OCI-LY1 (cell line): Measurements from ENCODE around the gene C14orf180.

Experiments
- CTCF ChIP-seq: fragments of 200-600 bp; sonication (generic), shearing (Covaris generic); IDR thresholded peaks from 2 replicates; pipeline ENCODE4 v1.5.1; 2017; ENCODE audit warnings: mild to moderate bottlenecking, antibody characterized with exemption, low read length, moderate library complexity, mixed read lengths
- EZH2 ChIP-seq: fragments of 200-600 bp; sonication (generic), shearing (Covaris generic); IDR thresholded peaks from 2 replicates; pipeline ENCODE4 v1.8.0; 2017; ENCODE audit warnings: borderline replicate concordance, mixed run types, mild to moderate bottlenecking, antibody characterized with exemption, low read length, moderate library complexity, mixed read lengths

- TF ChIP-seq CTCF (no peak), EZH2 (no peak)
Measured at GRCh38 chr14:104581521-104581920, 2.0 kb downstream of the C14orf180 start.
